ENCODE results near the gene LGMN. TPM values are rescaled to one million over a fixed set of nuclear protein-coding genes. Genes with fewer than 3 reads are reported as not detected.

LGMN gene
- total and polyA plus RNA-seq, 2 of the 13 experiments (the other 11 are each of a cell fraction or from before 2014, with no cell fraction given) = 28.9 to 76.4 TPM

DNA sequence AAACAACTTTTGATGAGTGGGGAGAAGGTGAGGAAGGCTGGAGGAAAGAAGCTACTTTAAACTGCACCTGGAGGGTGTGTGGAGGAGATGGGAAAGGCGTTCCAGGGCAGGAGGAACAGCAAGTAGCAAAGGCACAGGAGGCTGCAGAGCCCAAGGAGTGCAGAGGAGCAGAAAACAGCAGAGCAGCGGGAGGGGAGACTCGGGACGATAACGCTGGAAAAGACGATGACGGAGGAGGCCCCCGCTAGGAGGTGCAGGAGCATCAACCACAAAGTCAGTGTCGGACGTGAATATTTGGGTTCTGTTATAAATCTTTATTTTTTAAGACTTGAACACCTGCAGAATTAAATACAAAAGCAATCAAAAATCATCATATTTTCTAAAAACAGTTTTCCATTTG, 44.9 kb downstream of the LGMN start (continued):
- TF ChIP-seq ZNF614 (CRISPR knock-in tag; IDR thresholded peaks at IDR 0.05; ENCODE audit: borderline replicate concordance) (no peak), THAP11 (CRISPR knock-in tag; IDR thresholded peaks at IDR 0.05) (no peak), ZBTB14 (CRISPR knock-in tag; IDR thresholded peaks at IDR 0.05) (no peak)

DNA sequence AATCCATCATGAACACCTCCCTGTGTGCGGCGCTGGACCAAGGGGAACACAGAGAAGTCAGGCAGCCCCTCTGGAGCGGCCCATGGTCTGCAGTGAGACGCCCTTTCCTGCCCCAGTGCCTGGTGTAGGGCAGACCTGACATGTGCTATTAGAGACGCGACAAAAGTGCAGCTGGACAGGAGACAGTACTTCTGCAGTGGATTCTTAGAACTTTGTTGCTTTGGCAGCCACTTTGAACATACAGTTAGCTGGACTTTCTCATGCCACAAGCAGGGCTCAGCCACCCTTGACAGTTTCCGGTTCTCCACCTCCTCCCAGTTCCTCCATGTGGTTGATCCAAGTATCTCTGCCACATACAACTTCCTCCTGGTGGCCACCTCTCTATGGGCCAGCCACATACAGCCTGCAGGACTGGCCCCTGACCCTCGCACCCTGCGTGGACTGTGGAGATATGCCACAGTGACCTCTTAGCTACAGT, 45.9 kb downstream of the LGMN start:
- CTCF ChIA-PET (ENCODE audit: low intra/inter-chr PET ratio, low total read pairs) = no interaction called here
- FAIRE-seq (no peak), DNase-seq (ENCODE audit: low spot score) (no peak), ATAC-seq (peak; percentile 67)
- no peak overlapping the region for H3K9ac ChIP-seq (ENCODE audit: insufficient read depth, low read depth, low read length)
- POLR2A ChIA-PET = no interaction called here
- no peaks in the 10 kb centered on the region for H3K4me1 ChIP-seq (ENCODE audit: insufficient read depth, low read length)
- H3K27me3 ChIP-seq (ENCODE audit: control insufficient read depth in 1 of 2, insufficient read depth in 2 of 2, low read length in 2 of 2) = no peaks in the 10 kb centered on the region; a peak in 1 of 5 replicates
- no peak overlapping the region for H3K27ac ChIP-seq (ENCODE audit: extremely low read length, insufficient read depth, low read length)
- H3K4me3 ChIP-seq (replicated peaks in 1 of 3; ENCODE audit: insufficient read depth in 1 of 3, low read depth in 2 of 3, low read length in 3 of 3) = no peak overlapping the region
- 92% methylated on average over 3 of the region's 9 CpGs for WGBS (ENCODE audit: low lambda C conversion rate)
- no peak overlapping the region for H3K4me2 ChIP-seq (ENCODE audit: low read depth, low read length)
- in situ Hi-C loops (cut with HindIII; ENCODE audit: extremely low pct_ligation_motif_present, low pct_unique_long_range_greater_than_20kb) = no loop called here
- no peaks in the 10 kb centered on the region for H3K79me2 ChIP-seq (ENCODE audit: insufficient read depth, low read length)
- H3K9me3 ChIP-seq (ENCODE audit: low read length) = no peaks in the 10 kb centered on the region
- H3K36me3 ChIP-seq (replicated peaks in 1 of 2; ENCODE audit: control insufficient read depth in 1 of 2, insufficient read depth in 2 of 2, low read length in 2 of 2) = peaks cover 0 to 4% of the 10 kb centered on the region in 2 experiments; a peak in 3 of 5 replicates
- intact Hi-C loops (cut with micrococcal nuclease; ENCODE audit: unreplicated experiment) = no loop called here
- H4K20me1 ChIP-seq (ENCODE audit: insufficient read depth, low read length) = no peaks in the 10 kb centered on the region
- H2AFZ ChIP-seq (ENCODE audit: low read length) = no peak overlapping the region
- no TSS peak for BruUV-seq (replicated peaks)
- TF ChIP-seq UBTF (CRISPR knock-in tag; IDR thresholded peaks at IDR 0.05) (no peak), ZNF446 (CRISPR knock-in tag; IDR thresholded peaks at IDR 0.05) (no peak), ZNF749 (CRISPR knock-in tag; IDR thresholded peaks at IDR 0.05; ENCODE audit: borderline replicate concordance) (no peak), ZNF503 (CRISPR knock-in tag; IDR thresholded peaks at IDR 0.05) (no peak), PAWR (CRISPR knock-in tag; IDR thresholded peaks at IDR 0.05; ENCODE audit: borderline replicate concordance) (no peak), MEIS1 (CRISPR knock-in tag; IDR thresholded peaks at IDR 0.05; ENCODE audit: borderline replicate concordance) (no peak)
- TF ChIP-seq, protein P1, sequence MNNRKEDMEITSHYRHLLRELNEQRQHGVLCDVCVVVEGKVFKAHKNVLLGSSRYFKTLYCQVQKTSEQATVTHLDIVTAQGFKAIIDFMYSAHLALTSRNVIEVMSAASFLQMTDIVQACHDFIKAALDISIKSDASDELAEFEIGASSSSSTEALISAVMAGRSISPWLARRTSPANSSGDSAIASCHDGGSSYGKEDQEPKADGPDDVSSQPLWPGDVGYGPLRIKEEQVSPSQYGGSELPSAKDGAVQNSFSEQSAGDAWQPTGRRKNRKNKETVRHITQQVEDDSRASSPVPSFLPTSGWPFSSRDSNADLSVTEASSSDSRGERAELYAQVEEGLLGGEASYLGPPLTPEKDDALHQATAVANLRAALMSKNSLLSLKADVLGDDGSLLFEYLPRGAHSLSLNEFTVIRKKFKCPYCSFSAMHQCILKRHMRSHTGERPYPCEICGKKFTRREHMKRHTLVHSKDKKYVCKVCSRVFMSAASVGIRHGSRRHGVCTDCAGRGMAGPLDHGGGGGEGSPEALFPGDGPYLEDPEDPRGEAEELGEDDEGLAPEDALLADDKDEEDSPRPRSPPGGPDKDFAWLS (CRISPR knock-in tag; IDR thresholded peaks at IDR 0.05; ENCODE audit: borderline replicate concordance) = no peak
